KOPT-K1 (cell line): ENCODE results near the gene LRRC14B.

ENCODE experiments used
- H3K27ac ChIP-seq: fragments of 200-600 bp; sonication (generic); 2 replicates; pipeline ENCODE4 v1.5.1; 2016; ENCODE audit warnings: antibody characterized with exemption, mild to moderate bottlenecking, low read depth, low read length; ENCODE audit not compliant: poor library complexity, severe bottlenecking
- H3K36me3 ChIP-seq: fragments of 200-600 bp; sonication (generic); 2 replicates; pipeline ENCODE4 v1.5.1; 2017; ENCODE audit warnings: antibody characterized with exemption, mild to moderate bottlenecking, low read length, moderate library complexity; ENCODE audit not compliant: insufficient read depth
- H3K9me3 ChIP-seq: fragments of 200-600 bp; sonication (generic); 2 replicates; pipeline ENCODE4 v1.5.1; 2017; ENCODE audit warnings: antibody characterized with exemption, low read length, mild to moderate bottlenecking; ENCODE audit not compliant: insufficient read depth, poor library complexity, severe bottlenecking

Gene LRRC14B

DNA sequence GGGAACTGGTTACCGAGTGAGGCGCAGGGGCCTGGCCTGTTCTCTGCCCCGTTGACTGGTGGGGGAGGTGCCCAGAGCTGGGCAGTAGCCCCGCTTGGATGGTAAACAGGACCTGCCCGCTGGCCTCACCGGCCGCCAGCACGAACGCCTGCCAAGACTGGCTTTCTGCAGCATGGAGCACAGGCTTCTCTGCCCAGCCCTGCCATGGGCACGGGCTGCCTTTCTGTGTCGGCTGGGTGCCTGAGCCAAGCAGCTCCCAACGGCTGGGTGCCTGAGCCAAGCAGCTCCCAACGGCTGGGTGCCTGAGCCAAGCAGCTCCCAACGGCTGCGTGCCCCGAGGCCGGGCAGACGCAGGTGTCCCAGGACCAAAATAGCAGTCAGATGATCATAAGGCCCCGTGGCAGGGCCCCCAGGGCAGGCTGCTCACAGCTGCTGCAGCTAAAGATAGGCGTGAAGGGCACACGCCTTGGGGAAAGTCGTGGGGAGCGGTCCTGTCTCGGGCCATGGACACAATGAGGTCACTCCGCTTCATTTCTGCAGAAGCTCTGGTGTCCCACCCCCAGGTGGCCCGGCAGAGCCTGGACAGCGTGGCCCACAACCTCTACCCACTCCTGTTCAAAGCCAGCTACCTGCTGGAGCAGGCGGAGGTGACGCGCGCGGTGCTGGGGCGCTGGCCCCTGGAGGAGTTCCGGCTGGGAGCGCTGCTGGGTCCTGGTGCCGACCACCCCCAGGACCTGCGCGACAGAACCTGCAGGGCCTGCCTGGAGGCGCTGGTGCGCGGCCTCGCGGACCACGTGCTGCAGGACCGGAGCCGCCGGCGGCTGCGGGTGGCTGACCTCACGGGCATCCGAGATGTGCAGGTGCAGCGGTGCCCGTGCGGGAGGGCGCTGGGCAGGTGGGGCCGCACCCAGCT lies at the start of gene LRRC14B:
Gene LRRC14B, plus strand, starts transcription at position 460 of the 913 bp plus-strand sequence. Its CDS starts 44 bp downstream, at position 504.
- H3K36me3 ChIP-seq: no peaks in the 10 kb centered on the region
- H3K27ac ChIP-seq: peak within 1 kb of the TSS; percentile 66
- H3K9me3 ChIP-seq: no peaks in the 10 kb centered on the region

GRCh38 chr5:141761-142160 lies 49.5 kb upstream of the LRRC14B start:
- Histone ChIP-seq H3K9me3 (peaks cover 5% of the 10 kb centered on the region), H3K36me3 (no peaks in the 10 kb centered on the region), H3K27ac (no peak overlapping the region)

DNA sequence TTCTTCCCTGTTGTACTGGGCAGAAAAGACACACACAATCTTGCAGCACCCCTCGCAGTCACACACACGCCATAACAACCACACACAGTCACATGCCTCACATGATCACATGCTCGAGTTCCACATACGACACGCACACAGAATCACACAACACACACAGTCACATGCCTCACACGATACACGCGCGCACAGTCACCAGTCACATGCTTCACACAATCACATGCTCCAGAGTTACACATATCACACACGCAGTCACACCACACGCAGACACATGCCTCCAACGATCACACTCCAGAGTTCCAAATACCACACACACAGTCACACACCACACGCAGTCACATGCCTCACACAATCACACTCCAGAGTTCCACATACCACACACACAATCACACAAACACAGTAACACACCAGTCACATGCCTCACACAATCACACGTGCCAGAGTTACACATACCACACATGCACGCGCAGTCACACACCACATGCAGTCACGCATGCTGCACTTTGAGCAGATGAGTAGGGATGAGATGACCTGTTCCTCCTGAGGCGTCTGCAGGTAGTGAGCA lies 49.0 kb upstream of the LRRC14B start:
- H3K9me3 ChIP-seq: peaks cover 10% of the 10 kb centered on the region
- H3K36me3 ChIP-seq: no peaks in the 10 kb centered on the region
- H3K27ac ChIP-seq: no peak overlapping the region

DNA sequence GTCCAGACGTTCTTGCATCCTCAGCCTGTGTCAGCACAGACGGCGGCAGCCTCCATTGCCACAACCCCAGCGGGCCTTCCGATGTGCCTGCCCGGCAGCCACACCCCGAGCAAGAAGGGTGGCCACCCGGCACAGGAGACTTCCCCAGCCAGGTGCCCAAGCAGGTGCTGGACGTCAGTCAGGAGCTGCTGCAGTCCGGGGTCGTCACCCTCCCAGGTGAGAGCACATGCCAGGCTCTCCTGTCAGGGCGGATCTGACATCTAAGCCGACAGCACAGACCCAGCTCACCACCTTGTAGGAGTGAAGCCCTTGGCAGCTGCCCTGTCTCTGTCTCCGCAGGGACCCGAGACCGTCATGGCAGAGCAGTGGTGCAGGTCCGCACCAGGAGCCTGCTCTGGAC lies 48.3 kb upstream of the LRRC14B start:
- Histone ChIP-seq H3K27ac (no peak overlapping the region), H3K9me3 (peaks cover 18% of the 10 kb centered on the region), H3K36me3 (no peaks in the 10 kb centered on the region)

DNA sequence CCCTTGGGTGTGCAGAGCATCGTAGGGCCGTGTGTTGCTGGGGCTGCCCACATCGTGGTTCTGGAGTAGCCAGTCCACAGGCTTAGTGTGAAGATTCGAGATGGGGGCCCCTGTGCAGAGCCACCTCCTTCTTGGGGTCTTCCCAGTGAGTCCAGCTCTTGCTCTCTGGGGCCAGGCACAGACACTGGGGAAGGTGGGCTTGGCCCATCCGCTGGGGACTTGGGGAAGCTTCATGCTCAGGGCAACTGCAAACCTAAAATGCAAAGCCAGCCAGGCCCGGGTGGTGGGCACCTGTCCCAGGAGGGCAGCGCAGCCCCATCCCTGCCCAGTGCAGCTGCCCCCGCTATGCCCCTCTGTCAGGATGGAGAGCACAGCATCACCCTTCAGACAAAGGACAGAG lies 46.4 kb upstream of the LRRC14B start:
- H3K27ac ChIP-seq: no peak overlapping the region
- no peaks in the 10 kb centered on the region for H3K36me3 ChIP-seq
- peaks cover 27% of the 10 kb centered on the region for H3K9me3 ChIP-seq

GRCh38 chr5:145585-146323 lies 45.5 kb upstream of the LRRC14B start:
- Histone ChIP-seq H3K36me3 (no peaks in the 10 kb centered on the region), H3K27ac (no peak overlapping the region), H3K9me3 (peaks cover 27% of the 10 kb centered on the region)

GRCh38 chr5:147751-148150 lies 43.5 kb upstream of the LRRC14B start:
- Histone ChIP-seq H3K9me3 (peaks cover 27% of the 10 kb centered on the region), H3K27ac (no peak overlapping the region), H3K36me3 (no peaks in the 10 kb centered on the region)

GRCh38 chr5:149745-150485 lies 41.4 kb upstream of the LRRC14B start:
- Histone ChIP-seq H3K36me3 (no peaks in the 10 kb centered on the region), H3K27ac (no peak overlapping the region)

DNA sequence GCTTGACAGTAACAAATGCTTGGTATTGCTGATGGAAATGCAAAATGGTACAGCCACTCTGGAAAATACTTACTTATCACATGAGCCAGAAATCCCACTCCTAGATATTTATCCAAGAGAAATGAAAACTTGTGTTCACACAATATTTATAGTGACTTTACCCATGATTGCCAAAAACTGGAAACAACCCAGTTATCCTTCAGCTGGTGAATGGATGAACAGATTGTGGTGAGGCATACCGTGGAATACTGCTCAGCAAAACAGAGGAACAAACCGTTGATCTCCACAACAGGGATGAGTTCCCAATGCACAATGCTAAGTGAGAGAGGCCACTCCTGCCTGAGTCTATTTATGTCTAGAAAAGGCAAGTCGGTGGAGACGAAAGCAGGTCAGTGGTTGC lies 40.5 kb upstream of the LRRC14B start:
- no peaks in the 10 kb centered on the region for H3K36me3 ChIP-seq
- H3K9me3 ChIP-seq: peaks cover 27% of the 10 kb centered on the region
- H3K27ac ChIP-seq: no peak overlapping the region

More at GRCh38 chr5:149745-150485, 41.4 kb upstream of the LRRC14B start:
- H3K9me3 ChIP-seq: peaks cover 27% of the 10 kb centered on the region

DNA sequence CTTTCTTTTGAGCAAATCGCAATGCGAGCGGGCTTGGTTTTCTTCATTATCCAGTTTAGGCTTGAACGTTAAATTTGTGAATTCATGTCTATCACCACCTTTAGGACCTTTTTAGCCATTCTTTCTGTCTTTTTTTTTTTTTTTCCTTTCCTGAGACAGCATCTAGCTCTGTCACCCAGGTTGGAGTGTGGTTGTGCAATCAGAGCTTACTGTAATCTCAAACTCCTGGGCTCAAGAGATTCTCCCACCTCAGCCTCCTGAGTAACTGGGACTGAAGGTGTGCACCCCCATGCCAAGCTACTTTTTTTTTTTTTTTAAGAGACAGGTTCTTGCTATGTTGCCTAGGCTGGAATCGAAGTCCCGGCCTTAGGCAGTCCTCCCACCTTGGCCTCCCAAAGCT lies 39.2 kb upstream of the LRRC14B start:
- peaks cover 19% of the 10 kb centered on the region for H3K9me3 ChIP-seq
- H3K36me3 ChIP-seq: no peaks in the 10 kb centered on the region
- no peak overlapping the region for H3K27ac ChIP-seq

- Histone ChIP-seq H3K9me3 (peaks cover 7% of the 10 kb centered on the region), H3K27ac (no peak overlapping the region), H3K36me3 (no peaks in the 10 kb centered on the region)
Observed at GRCh38 chr5:153256-153655, 38.0 kb upstream of the LRRC14B start.

DNA sequence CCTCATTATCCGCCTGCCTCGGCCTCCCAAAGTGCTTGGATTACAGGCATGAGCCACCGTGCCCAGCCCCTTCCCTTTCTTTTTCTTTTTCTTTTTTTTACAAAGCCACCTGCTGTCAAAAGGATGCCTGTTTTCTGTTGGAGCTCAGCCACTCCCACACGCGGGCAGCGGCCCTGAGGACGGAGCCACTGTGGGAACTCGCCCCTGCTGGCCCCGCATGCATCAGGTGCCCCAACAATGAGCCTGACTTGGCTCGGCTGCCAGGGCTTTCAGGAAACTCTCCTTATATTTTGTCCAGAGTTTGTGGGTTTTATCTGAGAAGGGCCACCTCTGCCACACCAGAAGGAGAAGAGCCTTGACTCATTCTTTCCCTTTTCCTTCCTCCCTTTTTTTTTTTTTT lies 37.1 kb upstream of the LRRC14B start:
- no peak overlapping the region for H3K27ac ChIP-seq
- H3K9me3 ChIP-seq: no peaks in the 10 kb centered on the region
- no peaks in the 10 kb centered on the region for H3K36me3 ChIP-seq

DNA sequence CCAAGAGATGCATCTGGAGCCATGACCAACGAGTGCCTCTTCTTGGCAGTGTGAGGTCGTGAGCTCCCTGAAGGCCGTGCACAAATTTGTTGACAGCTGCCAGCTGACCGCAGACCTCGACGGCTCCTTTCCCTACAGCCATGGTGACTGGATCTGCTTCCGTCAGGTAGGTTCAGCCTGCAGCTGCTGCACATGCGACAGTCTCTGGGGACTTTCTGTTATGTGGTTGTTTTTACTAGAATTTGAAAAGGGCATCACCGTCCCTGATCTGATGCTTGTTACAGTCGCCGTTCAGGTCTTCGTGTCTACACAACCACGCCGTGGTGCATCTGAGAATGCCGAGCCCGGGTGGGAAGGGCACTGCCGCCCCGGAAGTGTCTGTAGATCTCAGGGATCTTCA lies 36.5 kb upstream of the LRRC14B start:
- no peaks in the 10 kb centered on the region for H3K36me3 ChIP-seq
- no peak overlapping the region for H3K27ac ChIP-seq
- no peaks in the 10 kb centered on the region for H3K9me3 ChIP-seq

- Histone ChIP-seq H3K36me3 (no peaks in the 10 kb centered on the region), H3K27ac (no peak overlapping the region), H3K9me3 (no peaks in the 10 kb centered on the region)
Observed at GRCh38 chr5:155651-156410, 35.5 kb upstream of the LRRC14B start.
